ENCODE data around the gene PLCZ1. TPM values are rescaled to one million over a fixed set of nuclear protein-coding genes. Genes with fewer than 3 reads are reported as not detected.

Gene PLCZ1
- total and polyA plus RNA-seq, 9 of the 15 experiments (the other 6 are each of a cell fraction or from before 2014, with no cell fraction given), result not detected

DNA sequence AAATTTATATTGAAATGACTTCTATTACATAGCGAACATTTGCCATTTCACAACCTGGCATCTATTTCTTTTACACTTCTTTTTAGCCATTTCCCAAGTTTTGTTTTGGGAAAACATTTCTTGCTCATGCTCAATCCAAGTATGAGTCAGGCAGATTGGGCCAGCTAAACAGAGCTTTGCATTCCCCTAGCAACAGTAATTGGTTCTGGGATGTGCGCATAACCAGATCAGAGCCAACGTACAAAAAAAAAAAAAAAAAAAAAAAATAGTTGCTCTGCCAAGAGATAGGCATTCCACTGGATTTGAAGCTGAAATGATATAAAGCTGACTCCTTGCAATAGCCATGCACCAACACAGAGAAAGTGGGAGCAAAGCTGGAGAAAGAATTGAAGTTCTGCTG, 37.5 kb downstream of the PLCZ1 start (continued):
- TF ChIP-seq SP1 (CRISPR knock-in tag; IDR thresholded peaks at IDR 0.05) (no peak), ZEB2 (IDR thresholded peaks at IDR 0.05) (no peak)
- TF ChIP-seq, protein P1, sequence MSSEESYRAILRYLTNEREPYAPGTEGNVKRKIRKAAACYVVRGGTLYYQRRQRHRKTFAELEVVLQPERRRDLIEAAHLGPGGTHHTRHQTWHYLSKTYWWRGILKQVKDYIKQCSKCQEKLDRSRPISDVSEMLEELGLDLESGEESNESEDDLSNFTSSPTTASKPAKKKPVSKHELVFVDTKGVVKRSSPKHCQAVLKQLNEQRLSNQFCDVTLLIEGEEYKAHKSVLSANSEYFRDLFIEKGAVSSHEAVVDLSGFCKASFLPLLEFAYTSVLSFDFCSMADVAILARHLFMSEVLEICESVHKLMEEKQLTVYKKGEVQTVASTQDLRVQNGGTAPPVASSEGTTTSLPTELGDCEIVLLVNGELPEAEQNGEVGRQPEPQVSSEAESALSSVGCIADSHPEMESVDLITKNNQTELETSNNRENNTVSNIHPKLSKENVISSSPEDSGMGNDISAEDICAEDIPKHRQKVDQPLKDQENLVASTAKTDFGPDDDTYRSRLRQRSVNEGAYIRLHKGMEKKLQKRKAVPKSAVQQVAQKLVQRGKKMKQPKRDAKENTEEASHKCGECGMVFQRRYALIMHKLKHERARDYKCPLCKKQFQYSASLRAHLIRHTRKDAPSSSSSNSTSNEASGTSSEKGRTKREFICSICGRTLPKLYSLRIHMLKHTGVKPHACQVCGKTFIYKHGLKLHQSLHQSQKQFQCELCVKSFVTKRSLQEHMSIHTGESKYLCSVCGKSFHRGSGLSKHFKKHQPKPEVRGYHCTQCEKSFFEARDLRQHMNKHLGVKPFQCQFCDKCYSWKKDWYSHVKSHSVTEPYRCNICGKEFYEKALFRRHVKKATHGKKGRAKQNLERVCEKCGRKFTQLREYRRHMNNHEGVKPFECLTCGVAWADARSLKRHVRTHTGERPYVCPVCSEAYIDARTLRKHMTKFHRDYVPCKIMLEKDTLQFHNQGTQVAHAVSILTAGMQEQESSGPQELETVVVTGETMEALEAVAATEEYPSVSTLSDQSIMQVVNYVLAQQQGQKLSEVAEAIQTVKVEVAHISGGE (CRISPR knock-in tag; IDR thresholded peaks at IDR 0.05), result no peak
- TF ChIP-seq, protein P2, sequence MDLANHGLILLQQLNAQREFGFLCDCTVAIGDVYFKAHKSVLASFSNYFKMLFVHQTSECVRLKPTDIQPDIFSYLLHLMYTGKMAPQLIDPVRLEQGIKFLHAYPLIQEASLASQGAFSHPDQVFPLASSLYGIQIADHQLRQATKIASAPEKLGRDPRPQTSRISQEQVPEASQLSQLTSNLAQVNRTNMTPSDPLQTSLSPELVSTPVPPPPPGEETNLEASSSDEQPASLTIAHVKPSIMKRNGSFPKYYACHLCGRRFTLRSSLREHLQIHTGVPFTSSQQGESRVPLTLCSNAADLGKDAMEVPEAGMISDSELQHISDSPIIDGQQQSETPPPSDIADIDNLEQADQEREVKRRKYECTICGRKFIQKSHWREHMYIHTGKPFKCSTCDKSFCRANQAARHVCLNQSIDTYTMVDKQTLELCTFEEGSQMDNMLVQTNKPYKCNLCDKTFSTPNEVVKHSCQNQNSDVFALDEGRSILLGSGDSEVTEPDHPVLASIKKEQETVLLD (IDR thresholded peaks at IDR 0.05), result no peak
- TF ChIP-seq, protein P3, sequence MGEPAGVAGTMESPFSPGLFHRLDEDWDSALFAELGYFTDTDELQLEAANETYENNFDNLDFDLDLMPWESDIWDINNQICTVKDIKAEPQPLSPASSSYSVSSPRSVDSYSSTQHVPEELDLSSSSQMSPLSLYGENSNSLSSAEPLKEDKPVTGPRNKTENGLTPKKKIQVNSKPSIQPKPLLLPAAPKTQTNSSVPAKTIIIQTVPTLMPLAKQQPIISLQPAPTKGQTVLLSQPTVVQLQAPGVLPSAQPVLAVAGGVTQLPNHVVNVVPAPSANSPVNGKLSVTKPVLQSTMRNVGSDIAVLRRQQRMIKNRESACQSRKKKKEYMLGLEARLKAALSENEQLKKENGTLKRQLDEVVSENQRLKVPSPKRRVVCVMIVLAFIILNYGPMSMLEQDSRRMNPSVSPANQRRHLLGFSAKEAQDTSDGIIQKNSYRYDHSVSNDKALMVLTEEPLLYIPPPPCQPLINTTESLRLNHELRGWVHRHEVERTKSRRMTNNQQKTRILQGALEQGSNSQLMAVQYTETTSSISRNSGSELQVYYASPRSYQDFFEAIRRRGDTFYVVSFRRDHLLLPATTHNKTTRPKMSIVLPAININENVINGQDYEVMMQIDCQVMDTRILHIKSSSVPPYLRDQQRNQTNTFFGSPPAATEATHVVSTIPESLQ (CRISPR knock-in tag; IDR thresholded peaks at IDR 0.05), result no peak
